ENCODE measurements around the gene PHC2.

PHC2 gene

GRCh38 chr1:33365560-33365997 is 65.3 kb downstream of the PHC2 start:
- Histone ChIP-seq H3K27me3 (ENCODE audit: insufficient read depth, low read length, poor library complexity, severe bottlenecking) (no peaks in the 10 kb centered on the region), H4K20me1 (ENCODE audit: insufficient read depth, low read length, poor library complexity, severe bottlenecking) (no peaks in the 10 kb centered on the region), H2AFZ (ENCODE audit: low read length) (no peak overlapping the region), H3F3A (ENCODE audit: low read depth) (peaks cover 7% of the 10 kb centered on the region; the same call in 1 of the 2 replicates), H3K9ac (ENCODE audit: low read depth, low read length, poor library complexity, severe bottlenecking) (no peak overlapping the region), H3K4me1 (ENCODE audit: insufficient read depth, low read length, poor library complexity, severe bottlenecking) (peaks cover 28% of the 10 kb centered on the region), H3K36me3 (ENCODE audit: insufficient read depth, low read length) (no peaks in the 10 kb centered on the region), H3K4me3 (ENCODE audit: low read length, poor library complexity, severe bottlenecking) (no peak overlapping the region), H3K4me2 (ENCODE audit: low read depth, low read length, poor library complexity, severe bottlenecking) (no peak overlapping the region), H3K9me3 (ENCODE audit: insufficient read depth, low read depth, low read length) (no peaks in the 10 kb centered on the region), H3K79me2 (ENCODE audit: insufficient read depth, low read length) (no peaks in the 10 kb centered on the region), H3K9me2 (replicated peaks; ENCODE audit: low read depth, low read length) (no peaks in the 10 kb centered on the region)
- TF ChIP-seq EZH2phosphoT487 (IDR thresholded peaks at IDR 0.05; ENCODE audit: borderline replicate concordance), result no peak
- TF ChIP-seq CTCF (conservative IDR thresholded peaks at IDR 0.05; ENCODE audit: low read length), result no peak

- TF ChIP-seq EZH2phosphoT487 (IDR thresholded peaks at IDR 0.05; ENCODE audit: borderline replicate concordance), result no peak
- no peak for TF ChIP-seq CTCF (conservative IDR thresholded peaks at IDR 0.05; ENCODE audit: low read length)
- no peaks in the 10 kb centered on the region for H3K27me3 ChIP-seq (ENCODE audit: insufficient read depth, low read length, poor library complexity, severe bottlenecking)
- no peak overlapping the region for H3K4me3 ChIP-seq (ENCODE audit: low read length, poor library complexity, severe bottlenecking)
- H2AFZ ChIP-seq (ENCODE audit: low read length), result no peak overlapping the region
- H3K36me3 ChIP-seq (ENCODE audit: insufficient read depth, low read length), result no peaks in the 10 kb centered on the region
- H3K79me2 ChIP-seq (ENCODE audit: insufficient read depth, low read length), result no peaks in the 10 kb centered on the region
- no peaks in the 10 kb centered on the region for H3K9me2 ChIP-seq (replicated peaks; ENCODE audit: low read depth, low read length)
- peaks cover 7% of the 10 kb centered on the region; the same call in 1 of the 2 replicates for H3F3A ChIP-seq (ENCODE audit: low read depth)
- no peak overlapping the region for H3K4me2 ChIP-seq (ENCODE audit: low read depth, low read length, poor library complexity, severe bottlenecking)
- H4K20me1 ChIP-seq (ENCODE audit: insufficient read depth, low read length, poor library complexity, severe bottlenecking), result no peaks in the 10 kb centered on the region
- peak overlapping the region; percentile 25 for H3K9ac ChIP-seq (ENCODE audit: low read depth, low read length, poor library complexity, severe bottlenecking)
- no peaks in the 10 kb centered on the region for H3K9me3 ChIP-seq (ENCODE audit: insufficient read depth, low read depth, low read length)
- peaks cover 28% of the 10 kb centered on the region for H3K4me1 ChIP-seq (ENCODE audit: insufficient read depth, low read length, poor library complexity, severe bottlenecking)
Measured at GRCh38 chr1:33364565-33364918, 66.4 kb downstream of the PHC2 start.

GRCh38 chr1:33363470-33363861 is 67.4 kb downstream of the PHC2 start:
- Histone ChIP-seq H3K9ac (ENCODE audit: low read depth, low read length, poor library complexity, severe bottlenecking) (no peak overlapping the region), H3K4me1 (ENCODE audit: insufficient read depth, low read length, poor library complexity, severe bottlenecking) (peaks cover 28% of the 10 kb centered on the region), H3K9me3 (ENCODE audit: insufficient read depth, low read depth, low read length) (no peaks in the 10 kb centered on the region), H3K4me3 (ENCODE audit: low read length, poor library complexity, severe bottlenecking) (no peak overlapping the region), H3F3A (ENCODE audit: low read depth) (peaks cover 7% of the 10 kb centered on the region; the same call in 1 of the 2 replicates), H4K20me1 (ENCODE audit: insufficient read depth, low read length, poor library complexity, severe bottlenecking) (no peaks in the 10 kb centered on the region), H3K4me2 (ENCODE audit: low read depth, low read length, poor library complexity, severe bottlenecking) (no peak overlapping the region), H3K79me2 (ENCODE audit: insufficient read depth, low read length) (no peaks in the 10 kb centered on the region), H3K9me2 (replicated peaks; ENCODE audit: low read depth, low read length) (no peaks in the 10 kb centered on the region), H3K27me3 (ENCODE audit: insufficient read depth, low read length, poor library complexity, severe bottlenecking) (no peaks in the 10 kb centered on the region), H2AFZ (ENCODE audit: low read length) (no peak overlapping the region), H3K36me3 (ENCODE audit: insufficient read depth, low read length) (no peaks in the 10 kb centered on the region)
- no peak for TF ChIP-seq CTCF (conservative IDR thresholded peaks at IDR 0.05; ENCODE audit: low read length)
- no peak for TF ChIP-seq EZH2phosphoT487 (IDR thresholded peaks at IDR 0.05; ENCODE audit: borderline replicate concordance)
